NCI-H1930 (cell line): ENCODE results near the gene PTPRN2.
"Not testable (repeated sequence)": the region's sequence is repeated elsewhere in the genome, so short reads cannot be mapped to it uniquely, and the experiment has no call there.

Experiments used
- DNase-seq, 2 experiments: peaks; one replicate each; lab custom pipeline; 2025; lab: John Stamatoyannopoulos, UW

Gene PTPRN2

DNA sequence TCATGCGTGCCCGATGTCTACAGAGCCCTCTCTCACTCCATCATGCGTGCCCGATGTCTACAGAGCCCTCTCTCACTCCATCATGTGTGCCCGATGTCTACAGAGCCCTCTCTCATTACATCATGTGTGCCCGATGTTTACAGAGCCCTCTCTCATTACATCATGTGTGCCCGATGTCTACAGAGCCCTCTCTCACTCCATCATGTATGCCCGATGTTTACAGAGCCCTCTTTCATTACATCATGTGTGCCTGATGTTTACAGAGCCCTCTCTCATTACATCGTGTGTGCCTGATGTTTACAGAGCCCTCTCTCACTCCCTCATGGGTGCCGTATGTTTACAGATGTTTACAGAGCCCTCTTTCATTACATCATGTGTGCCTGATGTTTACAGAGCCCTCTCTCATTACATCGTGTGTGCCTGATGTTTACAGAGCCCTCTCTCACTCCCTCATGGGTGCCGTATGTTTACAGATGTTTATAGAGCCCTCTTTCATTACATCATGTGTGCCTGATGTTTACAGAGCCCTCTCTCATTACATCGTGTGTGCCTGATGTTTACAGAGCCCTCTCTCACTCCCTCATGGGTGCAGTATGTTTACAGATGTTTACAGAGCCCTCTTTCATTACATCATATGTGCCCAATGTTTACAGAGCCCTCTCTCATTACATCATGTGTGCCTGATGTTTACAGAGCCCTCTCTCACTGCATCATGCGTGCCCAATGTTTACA is 739.7 kb downstream of the PTPRN2 start:
- DNase-seq, result peak in 1 of 2 experiments; percentile 17

DNA sequence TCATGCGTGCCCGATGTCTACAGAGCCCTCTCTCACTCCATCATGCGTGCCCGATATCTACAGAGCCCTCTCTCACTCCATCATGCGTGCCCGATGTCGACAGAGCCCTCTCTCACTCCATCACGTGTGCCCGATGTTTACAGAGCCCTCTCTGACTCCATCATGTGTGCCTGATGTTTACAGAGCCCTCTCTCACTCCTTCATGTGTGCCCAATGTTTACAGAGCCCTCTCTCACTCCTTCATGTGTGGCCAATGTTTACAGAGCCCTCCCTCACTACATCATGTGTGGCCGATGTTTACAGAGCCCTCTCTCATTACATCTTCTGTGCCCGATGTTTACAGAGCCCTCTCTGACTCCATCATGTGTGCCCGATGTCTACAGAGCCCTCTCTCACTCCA is 740.9 kb downstream of the PTPRN2 start:
- not testable (repeated sequence) for DNase-seq

DNA sequence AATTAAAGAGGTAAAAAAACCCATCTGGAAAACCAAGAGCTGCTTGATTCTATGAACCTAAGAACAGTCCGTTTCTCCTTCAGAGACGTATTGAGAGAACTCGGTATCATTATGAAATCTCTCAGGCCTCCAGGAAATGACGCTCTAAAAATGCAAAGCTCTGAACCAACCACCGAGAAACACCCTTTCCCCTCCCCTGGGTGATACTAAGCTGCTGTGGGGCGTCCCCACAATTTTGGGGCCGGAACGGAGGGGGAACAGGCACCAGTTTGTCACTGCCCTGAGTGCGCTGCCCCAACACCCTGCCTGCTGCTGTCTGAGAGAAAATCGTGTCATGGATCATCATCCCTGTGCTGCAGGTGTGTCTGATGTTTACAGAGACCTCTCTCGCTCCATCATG is 741.4 kb downstream of the PTPRN2 start:
- DNase-seq, result no peak

DNA sequence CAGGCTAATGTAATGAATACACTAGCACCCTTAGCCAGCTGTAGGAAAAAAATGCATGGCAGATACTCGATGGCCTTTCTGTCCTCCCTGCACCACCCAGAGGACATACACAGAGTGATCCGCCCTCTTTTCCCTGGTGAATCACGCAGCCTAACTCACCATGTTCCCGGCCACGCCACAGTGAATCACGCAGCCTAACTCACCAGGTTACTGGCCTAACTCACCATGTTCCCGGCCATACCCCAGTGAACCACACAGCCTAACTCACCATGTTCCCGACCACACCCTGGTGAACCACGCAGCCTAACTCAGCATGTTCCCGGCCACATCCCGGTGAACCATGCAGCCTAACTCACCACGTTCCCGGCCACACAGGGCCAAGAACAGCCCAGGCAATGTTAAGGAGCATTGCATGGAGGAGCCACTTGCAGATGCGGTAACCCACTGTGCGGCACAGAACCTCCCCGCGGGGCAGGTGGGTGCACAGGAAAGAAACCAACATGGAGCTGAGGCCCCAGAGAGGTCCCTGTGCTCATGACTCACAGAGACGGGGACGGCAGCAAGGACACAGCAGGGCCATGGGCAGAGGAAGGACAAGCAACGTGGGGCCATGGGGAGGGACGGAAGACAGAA is 742.3 kb downstream of the PTPRN2 start:
- no peak for DNase-seq

DNA sequence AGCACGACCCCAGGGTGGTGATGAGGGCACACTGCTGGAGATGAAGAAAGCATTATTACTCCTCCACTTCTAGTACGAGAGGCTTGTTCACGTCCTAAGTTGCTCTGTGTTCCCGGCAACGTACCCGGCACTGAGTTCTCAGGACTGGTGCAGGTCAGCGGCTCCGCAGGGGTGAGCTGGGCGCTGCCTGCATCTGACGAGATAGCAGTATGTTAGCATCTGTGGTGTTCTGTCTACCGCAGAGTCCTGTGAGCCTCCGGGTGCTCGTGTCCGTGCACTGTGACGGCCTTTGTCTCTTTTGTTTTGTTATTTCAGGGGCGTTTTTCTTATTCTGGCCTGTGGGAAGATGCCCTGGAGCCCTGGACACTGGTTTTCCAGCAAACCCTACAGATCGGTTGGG is 743.0 kb downstream of the PTPRN2 start:
- no peak for DNase-seq

DNA sequence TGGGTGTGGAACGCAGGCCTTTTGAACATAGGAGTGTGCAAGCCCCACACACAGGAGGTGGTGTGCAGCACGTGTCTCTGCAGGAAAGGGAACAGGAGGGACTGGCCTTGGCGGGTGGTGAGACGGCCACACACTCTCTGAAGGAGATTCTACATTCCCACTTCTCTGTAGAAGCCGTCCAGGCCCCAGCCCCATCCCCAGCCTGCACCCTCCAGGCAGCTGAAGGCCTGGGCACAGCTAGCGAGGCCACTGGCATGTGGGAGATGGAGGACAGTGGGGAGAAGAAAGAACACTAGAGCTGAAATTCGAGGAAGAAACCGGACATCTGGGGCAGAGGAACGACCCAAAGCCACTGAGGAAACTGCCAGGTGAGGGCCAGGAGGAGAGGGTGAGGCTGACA is 743.5 kb downstream of the PTPRN2 start:
- DNase-seq, result no peak

DNA sequence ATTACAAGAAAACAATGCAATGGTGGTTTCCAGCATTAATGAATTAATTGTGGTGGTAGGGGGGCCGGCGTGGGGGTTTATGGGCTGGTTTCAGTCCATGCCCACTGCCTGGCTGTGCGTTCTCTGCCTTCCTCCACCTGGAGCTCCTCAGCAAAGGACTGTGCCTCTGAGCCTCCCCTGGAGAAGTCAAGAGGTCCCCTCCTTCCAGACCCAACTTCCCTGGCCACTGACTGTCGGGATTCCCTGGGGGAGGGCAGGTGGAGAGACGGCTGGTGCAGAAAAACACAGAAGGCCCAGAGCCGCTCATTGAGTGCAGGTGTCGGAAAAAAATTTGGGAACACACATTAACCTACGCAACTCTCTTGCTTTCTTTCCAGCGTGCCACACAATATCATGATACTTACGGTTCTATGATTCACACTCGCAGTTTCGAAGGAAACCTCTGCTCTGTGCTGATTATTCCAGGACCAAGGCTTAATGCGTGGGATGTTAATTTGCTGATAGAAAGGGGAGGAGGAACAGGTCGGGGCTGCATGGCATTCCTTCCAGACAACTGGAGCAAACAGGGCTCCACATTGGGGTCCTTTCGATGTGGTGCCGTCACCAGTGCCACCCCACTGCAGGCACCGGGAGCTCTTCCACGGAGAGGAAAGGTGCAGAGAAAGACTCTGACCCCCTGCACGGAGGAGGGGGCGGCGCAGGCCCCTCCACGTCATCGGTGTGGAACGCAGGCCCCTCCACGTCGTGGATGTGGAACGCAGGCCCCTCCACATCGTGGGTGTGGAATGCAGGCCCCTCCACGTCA is 744.1 kb downstream of the PTPRN2 start:
- DNase-seq, result no peak

DNA sequence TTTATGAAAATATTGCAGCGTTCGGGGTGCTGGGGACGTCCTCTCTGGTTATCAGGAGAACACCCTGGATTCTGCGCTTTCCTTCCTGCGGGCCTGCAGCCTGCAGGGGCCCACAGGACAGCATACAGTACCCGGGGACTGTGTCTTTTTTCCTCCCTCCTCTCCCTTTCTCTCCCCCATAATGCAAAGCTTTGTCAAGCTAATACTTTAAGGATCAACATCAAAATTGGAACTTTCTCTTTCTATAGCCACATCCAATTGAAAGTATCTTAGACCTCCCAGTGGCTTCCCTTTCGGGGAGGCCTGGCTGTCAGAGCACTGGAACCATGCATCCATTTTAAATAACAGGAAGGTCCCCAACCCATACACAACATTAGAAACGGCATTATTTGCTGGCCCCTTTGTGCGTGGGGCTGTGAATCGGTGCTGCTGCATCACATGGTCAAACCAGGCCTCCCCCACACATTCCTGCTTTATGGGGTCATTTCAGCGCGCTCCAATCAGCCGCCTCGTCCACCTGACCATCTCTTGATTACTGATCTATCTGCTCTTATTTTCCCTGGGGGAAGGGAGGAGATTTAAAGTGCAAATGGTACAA is 745.8 kb downstream of the PTPRN2 start:
- DNase-seq, result no peak

DNA sequence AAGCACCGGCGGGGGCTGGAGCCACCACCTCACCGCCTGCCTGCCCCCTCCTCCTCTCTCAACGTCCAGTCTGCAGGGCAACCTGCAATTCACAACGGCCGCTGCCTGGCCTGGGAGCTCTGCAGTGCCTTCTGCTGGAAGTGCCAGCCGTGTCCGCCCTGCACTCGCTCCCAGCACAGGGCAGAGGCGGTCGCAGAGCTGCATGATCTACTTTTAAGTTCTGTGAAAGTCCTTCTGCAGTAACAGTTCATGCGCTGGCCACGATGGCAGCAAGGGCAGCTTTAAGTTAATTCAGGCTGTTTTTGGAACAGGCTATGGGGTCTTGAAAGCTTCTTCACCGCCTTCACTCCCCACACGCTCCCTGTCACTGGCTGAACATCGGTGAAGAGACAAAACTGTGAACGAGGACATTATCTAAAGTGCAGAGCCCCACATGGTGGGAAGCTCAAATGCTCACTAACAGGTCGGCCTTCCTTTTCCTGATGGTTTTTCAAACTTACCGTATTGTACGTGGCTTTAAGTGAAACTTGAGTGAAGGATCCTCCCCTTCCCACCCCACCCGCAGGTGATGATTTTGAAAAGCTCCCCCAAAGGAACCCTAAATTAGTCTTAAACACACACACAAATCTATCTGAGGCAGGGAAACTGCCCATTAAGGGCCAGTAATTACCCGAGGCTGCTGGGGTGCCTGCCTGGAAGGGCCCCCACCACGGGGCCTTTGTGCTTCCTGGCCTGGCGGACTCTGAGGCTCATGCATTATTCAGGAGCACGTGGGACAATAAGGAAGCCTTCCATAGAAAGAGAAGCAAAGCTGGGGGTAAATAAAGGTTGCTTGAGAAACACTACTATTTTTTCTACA is 746.5 kb downstream of the PTPRN2 start:
- DNase-seq, result no peak

DNA sequence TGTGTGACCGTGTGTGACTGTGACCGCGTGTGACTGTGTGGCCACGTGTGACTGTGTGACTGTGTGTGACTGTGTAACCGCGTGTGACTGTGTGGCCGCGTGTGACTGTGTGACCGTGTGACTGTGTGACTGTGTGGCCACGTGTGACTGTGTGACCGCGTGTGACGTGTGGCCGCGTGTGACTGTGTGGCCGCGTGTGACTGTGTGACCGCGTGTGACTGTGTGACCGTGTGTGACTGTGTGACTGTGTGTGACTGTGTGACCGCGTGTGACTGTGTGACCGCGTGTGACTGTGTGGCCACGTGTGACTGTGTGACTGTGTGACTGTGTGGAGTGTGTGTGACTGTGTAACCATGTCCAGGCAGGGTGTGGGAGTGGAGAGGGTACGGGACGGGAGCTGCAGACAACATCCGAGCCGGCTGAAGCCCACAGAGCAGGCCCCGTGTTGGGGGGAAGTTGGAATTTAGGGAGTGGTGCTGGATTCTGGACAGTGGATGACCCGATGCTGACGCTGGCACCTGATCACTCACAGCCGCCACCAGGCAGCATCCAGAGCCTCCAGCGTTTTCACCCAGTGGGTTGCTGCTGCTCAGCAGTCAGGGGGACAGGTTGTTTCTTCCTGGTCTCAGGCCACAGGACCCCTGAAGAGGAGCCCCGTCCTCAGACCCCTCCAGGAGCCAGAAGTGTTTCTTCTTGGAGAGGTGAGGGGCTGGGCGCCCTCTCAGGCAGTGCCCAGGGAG is 747.3 kb downstream of the PTPRN2 start:
- no peak for DNase-seq

DNA sequence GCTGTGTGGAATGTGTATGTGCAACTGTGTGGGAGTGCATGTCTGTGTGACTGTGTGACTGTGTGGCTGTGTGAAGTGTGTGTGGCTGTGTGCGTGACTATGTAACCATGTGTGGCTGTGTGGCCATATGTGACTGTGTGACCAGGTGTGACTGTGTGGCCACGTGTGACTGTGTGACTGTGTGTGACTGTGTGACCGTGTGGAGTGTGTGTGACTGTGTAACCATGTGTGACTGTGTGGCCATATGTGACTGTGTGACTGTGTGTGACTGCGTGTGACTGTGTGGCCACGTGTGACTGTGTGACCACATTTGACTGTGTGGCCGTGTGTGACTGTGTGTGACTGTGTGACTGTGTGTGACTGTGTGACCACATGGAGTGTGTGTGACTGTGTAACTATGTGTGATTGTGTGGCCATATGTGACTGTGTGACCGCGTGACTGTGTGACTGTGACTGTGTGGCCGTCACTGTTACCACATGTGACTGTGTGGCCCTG is 747.9 kb downstream of the PTPRN2 start:
- no peak for DNase-seq

DNA sequence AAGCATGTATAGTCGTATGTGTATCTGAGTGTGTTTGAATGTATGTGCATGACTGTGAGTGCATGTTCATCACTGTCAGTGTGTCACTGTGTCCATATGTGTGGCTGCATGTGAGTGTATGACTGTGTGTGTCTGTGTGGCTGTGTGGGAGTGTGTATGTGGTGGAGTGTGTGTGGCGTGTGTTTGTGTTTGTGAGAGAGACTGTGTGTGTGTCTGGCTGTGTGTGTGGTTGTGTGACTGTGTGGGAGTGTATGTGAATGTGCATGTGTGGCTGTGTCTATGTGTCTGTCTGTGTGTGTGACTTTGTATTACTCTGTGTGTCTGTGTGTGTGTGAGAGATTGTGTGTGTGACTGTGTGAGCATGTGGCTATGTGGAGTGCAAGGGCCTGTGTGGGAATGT is 748.4 kb downstream of the PTPRN2 start:
- no peak for DNase-seq

DNA sequence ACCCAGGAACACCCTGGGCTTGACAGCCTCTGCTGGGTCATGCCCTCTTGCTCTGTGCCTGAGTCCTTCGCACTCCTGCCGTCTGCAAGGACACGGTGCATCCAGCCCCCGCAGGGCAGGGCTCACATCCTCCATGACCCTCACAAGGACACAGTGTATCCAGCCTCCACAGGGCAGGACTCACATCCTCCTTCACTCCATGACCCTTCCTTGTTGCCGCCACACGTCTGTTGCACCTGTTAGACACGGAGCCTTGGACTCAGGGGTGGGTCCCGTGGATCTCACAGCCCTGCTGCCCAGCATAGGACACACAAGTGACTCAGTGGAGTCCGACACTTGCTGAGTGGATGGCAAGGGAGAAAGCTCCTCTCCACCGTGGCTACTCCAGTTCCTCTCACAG is 750.1 kb downstream of the PTPRN2 start:
- no peak for DNase-seq

DNA sequence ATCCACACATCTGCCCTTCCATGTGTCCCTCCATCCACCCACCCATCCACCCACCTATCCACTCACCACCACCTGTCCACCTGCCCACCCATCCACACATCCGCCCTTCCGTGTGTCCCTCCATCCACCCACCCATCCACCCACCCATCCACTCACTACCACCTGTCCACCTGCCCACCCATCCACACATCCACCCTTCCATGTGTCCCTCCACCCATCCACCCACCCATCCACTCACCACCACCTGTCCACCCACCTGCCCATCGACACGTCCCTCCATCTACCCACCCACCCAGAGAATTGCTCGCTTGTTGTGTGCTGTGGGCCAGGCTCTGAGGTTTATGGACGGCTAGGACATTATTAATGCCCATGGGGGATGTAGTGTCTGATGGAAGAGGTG is 750.6 kb downstream of the PTPRN2 start:
- DNase-seq, result no peak

DNA sequence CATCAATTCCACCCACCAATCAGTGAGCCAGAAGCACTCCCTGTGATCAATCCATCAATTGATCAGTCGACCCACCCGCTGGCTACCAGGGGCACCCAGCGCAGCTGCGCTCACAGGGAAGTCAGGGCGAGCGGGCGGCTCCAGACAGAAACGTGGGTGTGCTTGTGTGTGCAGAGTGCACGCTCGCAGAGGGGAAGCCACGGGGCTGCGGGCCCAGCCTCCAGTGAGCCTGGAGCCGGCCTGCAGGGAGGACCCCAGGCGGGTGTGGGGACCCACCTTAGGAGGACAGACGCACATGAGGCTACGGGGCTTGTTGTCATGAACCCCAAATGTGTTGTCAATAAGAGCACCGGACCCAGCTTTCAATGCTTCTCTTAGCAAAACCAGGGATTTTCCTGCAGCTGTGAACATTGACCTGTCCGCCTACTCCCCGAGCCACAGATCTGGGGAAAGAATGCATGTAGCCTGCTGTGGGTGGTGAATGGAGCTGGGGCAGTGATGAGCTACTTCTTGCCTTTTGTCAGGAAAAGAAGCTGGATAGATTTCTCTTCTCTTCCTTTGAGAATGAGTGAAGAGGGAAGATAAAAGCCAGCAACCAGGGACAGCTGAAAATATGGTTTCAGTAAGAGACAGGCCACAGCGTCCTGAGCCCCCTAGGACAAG is 753.0 kb downstream of the PTPRN2 start:
- DNase-seq, result no peak

DNA sequence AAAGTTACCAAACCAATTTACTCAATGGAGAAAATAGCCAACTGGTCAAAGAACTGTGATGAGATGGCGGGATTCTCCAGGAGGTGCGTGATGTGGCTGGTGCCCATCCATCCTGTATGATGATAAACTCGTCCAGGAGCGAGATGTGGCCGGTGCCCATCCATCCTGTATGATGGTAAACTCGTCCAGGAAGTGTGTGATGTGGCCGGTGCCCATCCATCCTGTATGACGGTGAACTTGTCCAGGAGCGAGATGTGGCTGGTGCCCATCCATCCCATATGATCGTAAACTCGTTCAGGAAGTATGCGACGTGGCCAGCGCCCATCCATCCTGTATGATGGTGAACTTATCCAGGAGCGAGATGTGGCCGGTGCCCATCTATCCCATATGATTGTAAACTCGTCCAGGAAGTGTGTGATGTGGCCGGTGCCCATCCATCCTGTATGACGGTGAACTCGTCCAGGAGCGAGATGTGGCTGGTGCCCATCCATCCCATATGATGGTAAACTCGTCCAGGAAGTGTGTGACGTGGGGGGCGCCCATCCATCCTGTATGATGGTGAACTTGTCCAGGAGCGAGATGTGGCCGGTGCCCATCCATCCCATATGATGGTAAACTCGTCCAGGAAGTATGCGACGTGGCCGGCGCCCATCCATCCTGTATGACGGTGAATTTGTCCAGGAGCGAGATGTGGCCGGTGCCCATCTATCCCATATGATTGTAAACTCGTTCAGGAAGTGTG is 754.6 kb downstream of the PTPRN2 start:
- no peak for DNase-seq

DNA sequence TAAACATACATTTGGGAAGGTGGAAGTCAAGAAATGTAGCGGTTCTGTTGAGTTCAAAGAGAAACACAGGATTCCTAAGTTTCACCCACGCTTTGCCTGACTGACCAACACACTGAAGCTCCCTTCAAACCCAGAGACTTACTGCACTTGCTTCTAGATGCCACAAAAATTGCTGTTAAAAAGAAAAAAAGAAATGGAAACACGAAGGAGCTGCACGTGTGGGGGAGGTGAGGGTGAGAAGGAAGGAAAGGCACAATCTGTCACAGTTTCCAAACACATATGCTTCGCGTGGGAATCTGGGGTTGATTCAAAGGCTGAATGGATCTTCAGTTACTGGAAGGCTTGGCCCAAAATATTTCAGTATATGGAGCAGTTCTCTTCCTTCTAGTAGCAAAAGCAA is 755.2 kb downstream of the PTPRN2 start:
- DNase-seq, result no peak

DNA sequence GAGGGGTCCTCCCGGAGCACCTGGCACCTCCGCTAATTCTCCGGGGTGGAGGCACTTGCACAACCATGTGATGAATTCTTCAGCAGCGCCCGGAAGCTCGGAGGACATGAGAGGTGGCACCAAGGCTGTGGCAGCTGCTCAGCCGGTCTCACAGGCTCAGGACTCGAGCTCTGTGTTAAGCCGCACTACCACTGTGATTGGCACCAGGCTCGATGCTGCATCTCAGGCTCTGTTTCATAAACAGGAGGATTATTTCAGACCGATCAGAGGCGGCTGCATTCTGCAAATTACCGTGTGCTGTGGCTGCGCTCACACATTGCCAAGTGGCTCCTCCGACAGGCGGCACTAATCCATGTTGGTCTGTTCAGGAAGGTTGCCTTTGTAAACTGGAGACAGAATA is 755.6 kb downstream of the PTPRN2 start:
- DNase-seq, result no peak

DNA sequence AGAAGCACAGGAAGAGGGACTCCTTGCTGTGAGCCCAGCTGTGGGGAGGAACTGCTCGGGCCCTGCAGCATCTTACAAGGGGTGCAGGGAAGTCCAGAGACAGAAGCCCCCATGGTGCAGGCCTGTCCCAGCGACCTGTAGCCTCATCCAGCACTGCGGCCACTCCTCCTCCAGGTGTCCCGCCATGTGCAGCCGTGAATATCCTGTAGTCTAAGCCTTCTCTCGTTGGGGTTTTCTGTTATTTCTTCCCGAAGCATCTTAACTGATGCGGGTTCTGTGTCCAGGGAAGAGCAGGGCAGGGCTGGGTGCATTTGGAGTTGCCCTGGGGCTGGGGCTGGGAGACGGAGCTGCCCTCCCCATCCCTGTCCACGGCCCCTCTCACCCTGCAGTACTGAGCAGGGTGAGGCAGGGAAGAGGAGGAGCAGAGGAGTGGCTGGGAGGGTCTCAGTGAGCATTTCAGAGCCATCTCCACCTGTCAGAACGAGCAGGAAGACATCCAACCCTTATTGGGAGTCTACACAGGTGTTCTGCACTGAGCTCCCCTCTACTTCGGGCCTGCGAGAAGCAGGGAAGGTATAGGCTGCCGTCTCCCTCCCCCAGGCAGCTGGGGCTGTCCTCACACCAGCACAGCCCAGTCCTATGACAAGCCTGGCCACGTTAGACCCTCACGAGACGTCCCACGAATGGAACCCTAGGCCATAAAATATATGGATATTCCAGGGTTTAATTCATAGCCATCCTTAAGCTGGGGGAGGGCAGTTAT is 756.3 kb downstream of the PTPRN2 start:
- no peak for DNase-seq
